ENCODE results near the gene RGCC.

- TF ChIP-seq CTCF (IDR thresholded peaks at IDR 0.05) (no peak), POLR2A (IDR thresholded peaks at IDR 0.05) (no peak)
Observed at GRCh38 chr13:41492432-41493260, 35.3 kb downstream of the RGCC start.
